ENCODE results near the gene NSMF.

GRCh38 chr9:137397675-137398423, 61.3 kb downstream of the NSMF start:
- no peak for TF ChIP-seq POLR2A (IDR thresholded peaks at IDR 0.05; ENCODE audit: low read depth, low read length)
- no peak for TF ChIP-seq TAF1 (IDR thresholded peaks at IDR 0.05; ENCODE audit: low read depth, low read length)
- no peak for TF ChIP-seq POLR2AphosphoS5 (IDR thresholded peaks at IDR 0.05; ENCODE audit: low read depth, low read length)
- TF ChIP-seq SPI1 (IDR thresholded peaks at IDR 0.05; ENCODE audit: low read depth, low read length) = no peak
- TF ChIP-seq POU2F2 (IDR thresholded peaks at IDR 0.05; ENCODE audit: low read depth, low read length) = no peak
- TF ChIP-seq PAX5 (IDR thresholded peaks at IDR 0.05; ENCODE audit: insufficient read depth, low read length, severe bottlenecking) = no peak

Data from GM12891 (cell line).